ENCODE data around the gene ADAMTS14. TPM values are rescaled to one million over a fixed set of nuclear protein-coding genes. Genes with fewer than 3 reads are reported as not detected.
"Not testable (repeated sequence)": the region's sequence is repeated elsewhere in the genome, so short reads cannot be mapped to it uniquely, and the experiment has no call there.

The ADAMTS14 gene
- total RNA-seq, 1 experiment from 2014 or later: 0.14 TPM

DNA sequence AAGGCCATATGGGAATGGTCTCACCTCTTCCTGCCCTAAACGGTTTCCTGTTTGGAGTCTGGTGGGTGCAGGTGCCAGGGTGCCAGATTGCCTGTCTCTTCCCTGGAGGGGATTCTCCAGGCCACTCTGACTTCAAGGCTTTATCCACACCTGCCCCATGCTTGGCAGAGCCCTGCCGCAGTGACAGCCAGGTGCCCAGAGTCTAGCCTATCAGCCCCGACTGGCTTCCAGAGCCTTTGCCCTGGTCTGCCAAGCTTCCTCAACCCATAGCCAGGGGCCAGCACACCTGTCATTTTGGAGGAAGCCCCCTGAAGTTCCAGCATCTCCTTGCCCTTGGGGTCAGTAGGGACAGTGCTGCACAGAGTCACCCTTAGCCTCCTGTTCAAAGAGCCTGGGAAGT lies 91.3 kb downstream of the ADAMTS14 start:
- Mint-ChIP-seq H3K27me3 (ENCODE audit: unreplicated experiment) (peaks cover 100% of the 10 kb centered on the region), H3K4me3 (ENCODE audit: low read depth, unreplicated experiment) (no peak overlapping the region), H3K9me3 (ENCODE audit: low read depth, unreplicated experiment) (peaks cover 3% of the 10 kb centered on the region), H3K4me1 (ENCODE audit: low read depth, unreplicated experiment) (no peaks in the 10 kb centered on the region), H3K36me3 (ENCODE audit: insufficient read depth, unreplicated experiment) (no peaks in the 10 kb centered on the region), H3K27ac (ENCODE audit: unreplicated experiment) (no peak overlapping the region)
- CTCF ChIA-PET: no interaction called here
- no TSS peak for BruUV-seq (replicated peaks)
- DNase-seq: no peak
- TF ChIP-seq, protein P1, sequence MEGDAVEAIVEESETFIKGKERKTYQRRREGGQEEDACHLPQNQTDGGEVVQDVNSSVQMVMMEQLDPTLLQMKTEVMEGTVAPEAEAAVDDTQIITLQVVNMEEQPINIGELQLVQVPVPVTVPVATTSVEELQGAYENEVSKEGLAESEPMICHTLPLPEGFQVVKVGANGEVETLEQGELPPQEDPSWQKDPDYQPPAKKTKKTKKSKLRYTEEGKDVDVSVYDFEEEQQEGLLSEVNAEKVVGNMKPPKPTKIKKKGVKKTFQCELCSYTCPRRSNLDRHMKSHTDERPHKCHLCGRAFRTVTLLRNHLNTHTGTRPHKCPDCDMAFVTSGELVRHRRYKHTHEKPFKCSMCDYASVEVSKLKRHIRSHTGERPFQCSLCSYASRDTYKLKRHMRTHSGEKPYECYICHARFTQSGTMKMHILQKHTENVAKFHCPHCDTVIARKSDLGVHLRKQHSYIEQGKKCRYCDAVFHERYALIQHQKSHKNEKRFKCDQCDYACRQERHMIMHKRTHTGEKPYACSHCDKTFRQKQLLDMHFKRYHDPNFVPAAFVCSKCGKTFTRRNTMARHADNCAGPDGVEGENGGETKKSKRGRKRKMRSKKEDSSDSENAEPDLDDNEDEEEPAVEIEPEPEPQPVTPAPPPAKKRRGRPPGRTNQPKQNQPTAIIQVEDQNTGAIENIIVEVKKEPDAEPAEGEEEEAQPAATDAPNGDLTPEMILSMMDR (IDR thresholded peaks at IDR 0.05; ENCODE audit: unreplicated experiment): no peak
- intact Hi-C loops (cut with micrococcal nuclease; ENCODE audit: unreplicated experiment): no loop called here

DNA sequence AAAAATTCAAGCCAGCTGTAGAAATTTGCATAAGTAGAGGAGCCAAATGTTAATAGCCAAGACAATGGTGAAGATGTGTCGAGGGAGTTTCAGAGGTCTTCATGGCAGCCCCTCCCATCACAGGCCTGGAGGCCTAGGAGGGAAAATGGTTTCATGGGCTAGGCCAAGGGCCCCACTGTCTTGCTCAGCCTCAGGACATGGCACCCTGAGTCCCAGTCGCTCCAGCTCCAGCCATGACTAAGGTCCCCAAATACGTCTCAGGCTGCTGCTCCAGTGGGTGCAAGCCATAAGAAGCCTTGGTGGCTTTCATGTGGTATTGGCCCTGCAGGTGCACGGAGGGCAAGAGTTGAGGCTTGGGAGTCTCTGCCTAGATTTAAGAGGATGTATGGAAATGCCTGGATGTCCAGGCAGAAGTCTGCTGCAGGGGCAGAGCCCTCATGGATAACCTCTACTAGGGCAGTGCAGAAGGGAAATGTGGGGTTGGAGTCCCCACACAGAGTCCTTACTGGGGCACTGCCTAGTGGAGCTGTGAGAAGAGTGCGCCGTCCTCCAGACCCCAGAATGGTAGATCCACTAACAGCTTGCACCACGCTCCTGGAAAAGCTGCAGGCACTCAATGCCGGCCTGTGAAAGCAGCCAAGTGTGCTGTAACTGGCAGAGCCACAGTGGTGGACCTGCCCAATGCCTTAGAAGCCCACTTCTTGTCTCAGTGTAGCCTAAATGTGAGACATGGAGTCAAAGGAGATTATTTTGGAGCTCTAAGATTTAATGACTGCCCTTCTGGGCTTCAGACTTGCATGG lies 93.7 kb downstream of the ADAMTS14 start:
- Mint-ChIP-seq H3K4me1 (ENCODE audit: low read depth, unreplicated experiment) (no peaks in the 10 kb centered on the region), H3K36me3 (ENCODE audit: insufficient read depth, unreplicated experiment) (no peaks in the 10 kb centered on the region)
- BruUV-seq (replicated peaks): no TSS peak

DNA sequence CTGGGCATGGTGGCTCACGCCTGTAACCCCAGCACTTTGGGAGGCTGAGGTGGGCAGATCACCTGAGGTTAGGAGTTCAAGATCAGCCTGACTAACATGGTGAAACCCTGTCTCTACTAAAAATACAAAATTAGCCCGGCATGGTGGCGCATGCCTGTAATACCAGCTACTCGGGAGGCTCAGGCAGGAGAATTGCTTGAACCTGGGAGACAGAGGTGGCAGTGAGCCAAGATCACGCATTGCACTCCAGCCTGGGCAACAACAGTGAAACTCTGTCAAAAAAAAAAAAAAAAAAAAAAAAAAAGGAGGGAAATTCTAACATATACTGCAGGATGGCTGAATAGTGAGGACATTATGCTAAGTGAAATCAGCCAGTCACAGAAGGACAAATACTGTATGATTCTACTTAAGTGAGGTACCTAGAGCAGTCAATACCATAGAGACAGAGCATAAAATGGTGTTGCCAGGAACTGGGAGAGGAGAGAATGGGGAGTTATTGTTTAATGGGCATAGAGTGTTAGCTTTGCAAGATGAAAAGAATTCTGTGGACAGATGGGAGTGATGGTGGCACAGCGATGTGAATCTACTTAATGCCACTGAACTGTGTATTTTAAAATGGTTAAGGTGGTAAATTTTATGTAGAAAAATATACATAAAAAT lies 95.8 kb downstream of the ADAMTS14 start:
- H3K4me1 Mint-ChIP-seq (ENCODE audit: low read depth, unreplicated experiment); intact Hi-C loops (cut with micrococcal nuclease; ENCODE audit: unreplicated experiment); H3K36me3 Mint-ChIP-seq (ENCODE audit: insufficient read depth, unreplicated experiment); H3K27ac Mint-ChIP-seq (ENCODE audit: unreplicated experiment); BruUV-seq (replicated peaks); H3K4me3 Mint-ChIP-seq (ENCODE audit: low read depth, unreplicated experiment); H3K9me3 Mint-ChIP-seq (ENCODE audit: low read depth, unreplicated experiment); DNase-seq: not testable (repeated sequence)
- CTCF ChIA-PET: interaction anchor here (0.7 kb wide), 1 partner anchor 14 kb away, joined by 3 read pairs; no protein-coding TSS in a partner anchor
- H3K27me3 Mint-ChIP-seq (ENCODE audit: unreplicated experiment): peaks cover 91% of the 10 kb centered on the region

More for the DNA sequence above, 93.7 kb downstream of the ADAMTS14 start:
- H3K9me3 Mint-ChIP-seq (ENCODE audit: low read depth, unreplicated experiment): peaks cover 3% of the 10 kb centered on the region
- CTCF ChIA-PET: no interaction called here
- intact Hi-C loops (cut with micrococcal nuclease; ENCODE audit: unreplicated experiment): no loop called here
- H3K27me3 Mint-ChIP-seq (ENCODE audit: unreplicated experiment): peaks cover 92% of the 10 kb centered on the region
- no peak overlapping the region for H3K4me3 Mint-ChIP-seq (ENCODE audit: low read depth, unreplicated experiment)
- no peak for DNase-seq
- TF ChIP-seq, protein P1 (IDR thresholded peaks at IDR 0.05; ENCODE audit: unreplicated experiment): no peak
- no peak overlapping the region for H3K27ac Mint-ChIP-seq (ENCODE audit: unreplicated experiment)

DNA sequence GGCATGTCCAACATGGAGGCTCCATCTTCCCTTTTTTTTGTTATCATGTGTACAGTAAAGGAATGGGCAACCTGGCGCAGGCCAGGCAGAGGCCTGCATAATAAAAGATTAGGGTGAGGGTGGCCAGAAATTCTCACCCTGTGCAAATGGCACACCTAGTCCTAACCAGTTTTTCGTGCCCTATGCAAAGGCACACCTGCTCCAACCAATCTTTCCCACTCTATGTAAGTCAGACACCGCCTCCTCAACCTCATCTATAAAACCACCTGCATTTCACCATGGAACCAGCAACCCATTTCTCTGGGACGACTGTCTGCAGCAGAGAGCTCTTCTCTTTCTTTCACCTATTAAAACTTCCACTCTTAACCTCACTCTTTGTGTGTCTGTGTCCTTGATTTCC lies 96.8 kb downstream of the ADAMTS14 start:
- no peak for DNase-seq
- Mint-ChIP-seq H3K9me3 (ENCODE audit: low read depth, unreplicated experiment) (peaks cover 3% of the 10 kb centered on the region), H3K27me3 (ENCODE audit: unreplicated experiment) (peaks cover 91% of the 10 kb centered on the region), H3K27ac (ENCODE audit: unreplicated experiment) (no peak overlapping the region), H3K4me3 (ENCODE audit: low read depth, unreplicated experiment) (no peak overlapping the region), H3K4me1 (ENCODE audit: low read depth, unreplicated experiment) (no peaks in the 10 kb centered on the region), H3K36me3 (ENCODE audit: insufficient read depth, unreplicated experiment) (peaks cover 3% of the 10 kb centered on the region)
- intact Hi-C loops (cut with micrococcal nuclease; ENCODE audit: unreplicated experiment): no loop called here
- CTCF ChIA-PET: no interaction called here
- no TSS peak for BruUV-seq (replicated peaks)
- TF ChIP-seq, protein P1 (IDR thresholded peaks at IDR 0.05; ENCODE audit: unreplicated experiment): no peak
